ENCODE measurements around the gene SLC44A1.

The SLC44A1 gene

GRCh38 chr9:105330755-105331154 is 86.3 kb downstream of the SLC44A1 start:
- TF ChIP-seq, protein P1, sequence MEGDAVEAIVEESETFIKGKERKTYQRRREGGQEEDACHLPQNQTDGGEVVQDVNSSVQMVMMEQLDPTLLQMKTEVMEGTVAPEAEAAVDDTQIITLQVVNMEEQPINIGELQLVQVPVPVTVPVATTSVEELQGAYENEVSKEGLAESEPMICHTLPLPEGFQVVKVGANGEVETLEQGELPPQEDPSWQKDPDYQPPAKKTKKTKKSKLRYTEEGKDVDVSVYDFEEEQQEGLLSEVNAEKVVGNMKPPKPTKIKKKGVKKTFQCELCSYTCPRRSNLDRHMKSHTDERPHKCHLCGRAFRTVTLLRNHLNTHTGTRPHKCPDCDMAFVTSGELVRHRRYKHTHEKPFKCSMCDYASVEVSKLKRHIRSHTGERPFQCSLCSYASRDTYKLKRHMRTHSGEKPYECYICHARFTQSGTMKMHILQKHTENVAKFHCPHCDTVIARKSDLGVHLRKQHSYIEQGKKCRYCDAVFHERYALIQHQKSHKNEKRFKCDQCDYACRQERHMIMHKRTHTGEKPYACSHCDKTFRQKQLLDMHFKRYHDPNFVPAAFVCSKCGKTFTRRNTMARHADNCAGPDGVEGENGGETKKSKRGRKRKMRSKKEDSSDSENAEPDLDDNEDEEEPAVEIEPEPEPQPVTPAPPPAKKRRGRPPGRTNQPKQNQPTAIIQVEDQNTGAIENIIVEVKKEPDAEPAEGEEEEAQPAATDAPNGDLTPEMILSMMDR (IDR thresholded peaks at IDR 0.05) = no peak

- TF ChIP-seq, protein P1 (IDR thresholded peaks at IDR 0.05) = no peak
Observed at GRCh38 chr9:105331160-105331559, 86.7 kb downstream of the SLC44A1 start.

DNA sequence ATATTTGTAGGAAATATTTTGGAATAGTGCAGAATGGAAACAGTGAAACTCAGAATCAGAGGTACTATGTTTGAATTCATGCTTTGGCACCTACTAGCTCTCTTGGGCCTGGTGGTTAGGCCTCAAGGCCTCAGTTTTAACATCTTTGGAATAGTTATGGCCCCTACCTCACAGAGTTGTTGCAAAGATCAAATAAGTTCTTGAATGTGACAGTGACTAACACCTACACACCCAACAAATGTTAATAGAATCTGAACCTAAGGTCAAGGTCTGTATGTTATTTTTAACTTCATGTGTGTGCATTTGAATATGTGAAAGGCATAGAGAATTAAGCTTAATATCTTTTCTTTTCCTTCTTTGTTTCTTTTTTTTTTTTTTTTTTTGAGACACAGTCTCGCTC is 87.3 kb downstream of the SLC44A1 start:
- TF ChIP-seq, protein P1 (IDR thresholded peaks at IDR 0.05) = no peak

- TF ChIP-seq, protein P1 (IDR thresholded peaks at IDR 0.05) = no peak
Observed at GRCh38 chr9:105332471-105332870, 88.0 kb downstream of the SLC44A1 start.

DNA sequence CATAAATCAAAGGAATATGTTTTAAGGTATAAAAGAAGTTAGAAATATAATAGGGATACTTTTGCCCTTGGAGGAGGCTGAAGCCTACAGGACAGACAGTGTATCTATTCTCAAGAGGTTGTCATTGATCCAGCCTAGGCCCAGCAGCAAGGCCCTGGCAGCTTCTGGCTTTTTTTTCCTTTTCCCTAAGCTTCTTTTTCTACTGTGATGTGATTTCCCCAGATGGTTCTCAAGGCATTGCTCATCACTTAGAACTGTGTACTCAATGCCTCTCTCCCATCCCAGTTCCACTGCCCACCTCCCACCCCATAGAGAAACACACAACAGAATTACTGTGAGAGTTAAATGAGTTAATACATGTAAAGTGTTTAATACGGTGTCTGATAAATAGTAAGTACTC is 88.6 kb downstream of the SLC44A1 start:
- TF ChIP-seq, protein P1 (IDR thresholded peaks at IDR 0.05) = no peak

- TF ChIP-seq, protein P1 (IDR thresholded peaks at IDR 0.05) = no peak
Observed at GRCh38 chr9:105333811-105334210, 89.4 kb downstream of the SLC44A1 start.

- TF ChIP-seq, protein P1 (IDR thresholded peaks at IDR 0.05) = no peak
Observed at GRCh38 chr9:105338308-105338707, 93.9 kb downstream of the SLC44A1 start.

DNA sequence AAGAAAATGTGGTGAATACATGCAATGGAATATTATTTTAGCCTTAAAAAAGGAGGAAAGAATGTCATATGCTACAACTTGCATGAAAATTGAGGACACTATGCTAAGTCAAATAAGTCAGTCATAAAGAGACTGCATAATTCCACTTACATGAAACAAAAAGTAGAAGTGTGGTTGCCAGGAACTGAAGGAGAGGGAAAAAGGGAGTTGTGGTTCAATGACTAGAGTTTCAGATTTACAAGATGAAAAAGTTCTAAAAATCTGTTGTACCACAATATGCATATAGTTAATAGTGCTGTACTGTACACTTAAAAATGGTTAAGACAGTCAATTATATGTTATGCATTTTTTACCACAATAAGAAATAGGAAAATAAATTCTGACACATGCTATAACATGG is 95.4 kb downstream of the SLC44A1 start:
- TF ChIP-seq, protein P1 (IDR thresholded peaks at IDR 0.05) = no peak

Data from LNCAP (cell line).